WTC11 (cell line): ENCODE measurements around the gene TIAM2. TPM values are rescaled to one million over a fixed set of nuclear protein-coding genes. Genes with fewer than 3 reads are reported as not detected.

Source experiments
- ATAC-seq: fragments of 200-7000 bp; cut with Tn5 transposase; 2 replicates; pipeline ENCODE4 v1.10.0; 2021; ENCODE audit warnings: mild to moderate bottlenecking, moderate library complexity
- CTCF ChIA-PET: fragments of 300-600 bp; sonication (Branson Sonifier 250); formaldehyde crosslinking; loops from one replicate; lab custom pipeline; 2021; ENCODE audit warnings: antibody characterized with exemption; lab: Charles Lee
- POLR2A ChIA-PET: fragments of 350-600 bp; sonication (Branson Sonifier 250); formaldehyde crosslinking; loops from one replicate; lab custom pipeline; 2021; ENCODE audit warnings: antibody characterized with exemption; lab: Charles Lee
- DNase-seq: peaks from one replicate; pipeline ENCODE4 v3.0.0; 2021; ENCODE audit warnings: low spot score
- H3K27ac Mint-ChIP-seq: 2 replicates; pipeline ENCODE4 v1.8.0; 2021; ENCODE audit warnings: mixed read lengths
- H3K27me3 Mint-ChIP-seq: 2 replicates; pipeline ENCODE4 v1.8.0; 2021; ENCODE audit warnings: low read depth, mild to moderate bottlenecking, moderate library complexity, mixed read lengths
- H3K36me3 Mint-ChIP-seq: 2 replicates; pipeline ENCODE4 v1.8.0; 2021; ENCODE audit warnings: mixed read lengths
- H3K4me1 Mint-ChIP-seq: 2 replicates; pipeline ENCODE4 v1.8.0; 2022; ENCODE audit warnings: mixed read lengths
- H3K4me3 Mint-ChIP-seq: 2 replicates; pipeline ENCODE4 v1.8.0; 2021; ENCODE audit warnings: mild to moderate bottlenecking, moderate library complexity, mixed read lengths
- H3K9me3 Mint-ChIP-seq: 2 replicates; pipeline ENCODE4 v1.8.0; 2021; ENCODE audit warnings: mixed read lengths
- AR ChIP-seq: fragments of 250-450 bp; sonication (Bioruptor Pico); IDR thresholded peaks from 2 replicates; pipeline ENCODE4 v1.9.0; 2021; ENCODE audit warnings: mild to moderate bottlenecking
- CTCF ChIP-seq: fragments of 200-600 bp; IDR thresholded peaks from 2 replicates; pipeline ENCODE4 v1.8.0; 2022; ENCODE audit warnings: antibody characterized with exemption
- ELF4 ChIP-seq: sonication (generic); formaldehyde crosslinking; IDR thresholded peaks from 2 replicates; pipeline ENCODE4 v1.8.1; 2022; ENCODE audit warnings: low read depth, mild to moderate bottlenecking, moderate library complexity, missing genetic modification reagents
- FOXJ3 ChIP-seq: sonication (generic); formaldehyde crosslinking; IDR thresholded peaks from 2 replicates; pipeline ENCODE4 v1.9.0; 2021; ENCODE audit warnings: missing genetic modification reagents, mild to moderate bottlenecking, borderline replicate concordance
- FOXP1 ChIP-seq: sonication (generic); formaldehyde crosslinking; IDR thresholded peaks from 2 replicates; pipeline ENCODE4 v1.8.0; 2022; ENCODE audit warnings: missing genetic modification reagents, mild to moderate bottlenecking, moderate library complexity, borderline replicate concordance
- FOXP4 ChIP-seq: sonication (generic); formaldehyde crosslinking; IDR thresholded peaks from 2 replicates; pipeline ENCODE4 v1.8.0; 2022; ENCODE audit warnings: mild to moderate bottlenecking, missing genetic modification reagents
- GTF2I ChIP-seq: fragments of 250-450 bp; sonication (Bioruptor Pico); conservative IDR thresholded peaks from 2 replicates; pipeline ENCODE4 v1.4.0; 2021; ENCODE audit warnings: mild to moderate bottlenecking
- IRF1 ChIP-seq: sonication (generic); formaldehyde crosslinking; IDR thresholded peaks from 2 replicates; pipeline ENCODE4 v1.8.0; 2023; ENCODE audit warnings: missing genetic modification reagents
- OVOL2 ChIP-seq: fragments of 250-450 bp; sonication (Bioruptor Pico); IDR thresholded peaks from 2 replicates; pipeline ENCODE4 v1.9.0; 2021; ENCODE audit warnings: mild to moderate bottlenecking, borderline replicate concordance
- PRDM15 ChIP-seq: sonication (generic); formaldehyde crosslinking; IDR thresholded peaks from 2 replicates; pipeline ENCODE4 v1.8.0; 2022; ENCODE audit warnings: missing genetic modification reagents
- RORB ChIP-seq: fragments of 250-450 bp; sonication (Bioruptor Pico); IDR thresholded peaks from 2 replicates; pipeline ENCODE4 v1.9.0; 2021; ENCODE audit warnings: mild to moderate bottlenecking
- SMAD3 ChIP-seq: sonication (generic); formaldehyde crosslinking; IDR thresholded peaks from 2 replicates; pipeline ENCODE4 v1.8.0; 2022; ENCODE audit warnings: missing genetic modification reagents, mild to moderate bottlenecking, borderline replicate concordance
- SMAD4 ChIP-seq: sonication (generic); formaldehyde crosslinking; IDR thresholded peaks from 2 replicates; pipeline ENCODE4 v1.8.0; 2022; ENCODE audit warnings: mild to moderate bottlenecking, missing genetic modification reagents
- SP1 ChIP-seq: sonication (generic); formaldehyde crosslinking; conservative IDR thresholded peaks from 2 replicates; pipeline ENCODE4 v1.8.1; 2022; ENCODE audit warnings: missing genetic modification reagents
- STAT6 ChIP-seq: sonication (generic); formaldehyde crosslinking; conservative IDR thresholded peaks from 2 replicates; pipeline ENCODE4 v1.8.1; 2023; ENCODE audit warnings: mild to moderate bottlenecking, low read depth, missing genetic modification reagents, moderate library complexity
- TEAD1 ChIP-seq: sonication (generic); formaldehyde crosslinking; IDR thresholded peaks from 2 replicates; pipeline ENCODE4 v1.8.0; 2022; ENCODE audit warnings: mild to moderate bottlenecking, missing genetic modification reagents
- TEAD4 ChIP-seq: sonication (generic); formaldehyde crosslinking; IDR thresholded peaks from 2 replicates; pipeline ENCODE4 v1.8.0; 2022; ENCODE audit warnings: mild to moderate bottlenecking, missing genetic modification reagents
- ZBTB43 ChIP-seq: sonication (generic); formaldehyde crosslinking; IDR thresholded peaks from 2 replicates; pipeline ENCODE4 v1.8.1; 2023; ENCODE audit warnings: mild to moderate bottlenecking, missing genetic modification reagents
- ZSCAN18 ChIP-seq: fragments of 250-450 bp; sonication (Bioruptor Pico); IDR thresholded peaks from 2 replicates; pipeline ENCODE4 v2.1.2; 2022; ENCODE audit warnings: mild to moderate bottlenecking, moderate library complexity
- total RNA-seq: library from RNA; stranded (reverse); gene quantifications from 3 replicates; pipeline ENCODE4 v1.2.3, GENCODE V29; 2021

Gene TIAM2
- total RNA-seq, 1 experiment from 2014 or later = 15.1 TPM

GRCh38 chr6:155154158-155154830 is 159.2 kb downstream of the TIAM2 start:
- TF ChIP-seq FOXP1 (CRISPR knock-in tag) (no peak), TEAD1 (CRISPR knock-in tag) (no peak), OVOL2 (CRISPR knock-in tag) (no peak), ZSCAN18 (CRISPR knock-in tag) (no peak), SP1 (CRISPR knock-in tag) (no peak), ZBTB43 (CRISPR knock-in tag) (no peak), ELF4 (no peak), GTF2I (CRISPR knock-in tag) (no peak), IRF1 (CRISPR knock-in tag) (no peak), TEAD4 (CRISPR knock-in tag) (no peak), SMAD3 (CRISPR knock-in tag) (no peak), CTCF (no peak), FOXP4 (CRISPR knock-in tag) (no peak), SMAD4 (no peak), STAT6 (CRISPR knock-in tag) (no peak), RORB (CRISPR knock-in tag) (no peak), PRDM15 (no peak), FOXJ3 (CRISPR knock-in tag) (no peak), AR (CRISPR knock-in tag) (no peak)
- peaks cover 37% of the 10 kb centered on the region for H3K4me1 Mint-ChIP-seq
- POLR2A ChIA-PET = no interaction called here
- no peaks in the 10 kb centered on the region for H3K9me3 Mint-ChIP-seq
- no peak overlapping the region for H3K27ac Mint-ChIP-seq
- DNase-seq (no peak), ATAC-seq (no peak)
- H3K4me3 Mint-ChIP-seq = no peak overlapping the region
- CTCF ChIA-PET = interaction anchor here (1.3 to 1.4 kb wide), 2 partner anchors 10 to 20 kb away, joined by 3 to 6 read pairs; no protein-coding TSS in a partner anchor
- H3K36me3 Mint-ChIP-seq = peaks cover 2% of the 10 kb centered on the region; the same call in 1 of the 2 replicates
- H3K27me3 Mint-ChIP-seq = no peaks in the 10 kb centered on the region
